Tibial nerve (tissue), 4 donors: ENCODE measurements around the gene RAB3C.

ENCODE experiments used
- CTCF ChIP-seq, 5 experiments: fragments of 200-600 bp in 3 of 5; fragments of 450-650 bp in 2 of 5; sonication (generic) in 3 of 5; IDR thresholded peaks; one replicate each; pipeline ENCODE4 v1.5.1; 2016 to 2019; ENCODE audit warnings: antibody characterized with exemption in 5 of 5, mild to moderate bottlenecking in 3 of 5, moderate library complexity in 2 of 5
- EP300 ChIP-seq, 2 donors: sonication (generic); formaldehyde crosslinking; IDR thresholded peaks; one replicate each; pipeline ENCODE4 v1.6.1; 2017; ENCODE audit warnings: antibody characterized with exemption in 2 of 2, mild to moderate bottlenecking in 1 of 2
- POLR2A ChIP-seq, 2 donors: fragments of 450-650 bp; IDR thresholded peaks; one replicate each; pipeline ENCODE4 v1.6.1; 2017; ENCODE audit warnings: antibody characterized with exemption in 2 of 2, mild to moderate bottlenecking in 2 of 2, moderate library complexity in 2 of 2

GRCh38 chr5:58787987-58788386, 205.1 kb downstream of the RAB3C start:
- no peak for TF ChIP-seq CTCF (IDR thresholded peaks at IDR 0.05)
- no peak for TF ChIP-seq POLR2A (IDR thresholded peaks at IDR 0.05)
- no peak for TF ChIP-seq EP300 (IDR thresholded peaks at IDR 0.05)
